A549 (cell line): ENCODE results near the gene NDUFA8. TPM values are rescaled to one million over a fixed set of nuclear protein-coding genes. Genes with fewer than 3 reads are reported as not detected.

Source experiments
- polyA plus RNA-seq, 4 experiments: library from polyadenylated mRNA; depleted of rRNA in 3 of 4; stranded (reverse); fragments of >200 nt; fragmentation: RNase III in 1 of 4; extraction: RNeasy Plus Mini Kit Qiagen cat#74134 plus additional on column Dnase treatment in 1 of 4; gene quantifications; 2 replicates in 3 of 4; 3 replicates in 1 of 4; pipeline ENCODE4 v1.2.3, GENCODE V29; 2011 to 2017
- small RNA-seq, 6 experiments: library from RNA; depleted of rRNA; stranded (forward); fragments of <200 nt; gene quantifications; one replicate each; pipeline ENCODE3, GENCODE V24; 2012

Gene NDUFA8
- polyA plus RNA-seq, 2 of the 4 experiments (the other 2 are of a cell fraction), result 120 to 145 TPM

Small RNAs within 50 kb of the gene (small RNA-seq; reads per million reads assigned to genes)
- 0 reads per million in 6 experiments for gene MIR4478

Other genes with a start within 250 kb of the NDUFA8 start
- 2.6 and 3.0 TPM in 2 replicates for gene TTLL11, start 66.5 kb downstream of the NDUFA8 start, polyA plus RNA-seq (2011; rRNA removed)
- 1.8 to 2.7 TPM (median 1.9 TPM) in 3 replicates for gene TTLL11, start 66.5 kb downstream of the NDUFA8 start, polyA plus RNA-seq (2017; fragmentation: RNase III; extraction: RNeasy Plus Mini Kit Qiagen cat#74134 plus additional on column Dnase treatment)
- gene MORN5, start 129 bp upstream of the NDUFA8 start, polyA plus RNA-seq (2011; rRNA removed), result 0.17 TPM in 1 of 2 replicates, not detected in the other
- gene MORN5, start 129 bp upstream of the NDUFA8 start, polyA plus RNA-seq (2017; fragmentation: RNase III; extraction: RNeasy Plus Mini Kit Qiagen cat#74134 plus additional on column Dnase treatment), result 0.18 TPM in 1 of 3 replicates, not detected in the others
- 0.26 and 0.29 TPM in 2 replicates for gene LHX6, start 69.2 kb upstream of the NDUFA8 start, polyA plus RNA-seq (2011; rRNA removed)
- 0.14 to 0.38 TPM (median 0.20 TPM) in 3 replicates for gene LHX6, start 69.2 kb upstream of the NDUFA8 start, polyA plus RNA-seq (2017; fragmentation: RNase III; extraction: RNeasy Plus Mini Kit Qiagen cat#74134 plus additional on column Dnase treatment)
- 41.1 and 52.3 TPM in 2 replicates for gene RBM18, start 105.1 kb upstream of the NDUFA8 start, polyA plus RNA-seq (2011; rRNA removed)
- gene RBM18, start 105.1 kb upstream of the NDUFA8 start, polyA plus RNA-seq (2017; fragmentation: RNase III; extraction: RNeasy Plus Mini Kit Qiagen cat#74134 plus additional on column Dnase treatment), result 13.3 to 13.8 TPM (median 13.5 TPM) in 3 replicates
- 107 and 115 TPM in 2 replicates for gene MRRF, start 105.1 kb upstream of the NDUFA8 start, polyA plus RNA-seq (2011; rRNA removed)
- gene MRRF, start 105.1 kb upstream of the NDUFA8 start, polyA plus RNA-seq (2017; fragmentation: RNase III; extraction: RNeasy Plus Mini Kit Qiagen cat#74134 plus additional on column Dnase treatment), result 62.5 to 71.5 TPM (median 63.6 TPM) in 3 replicates
- gene PTGS1, start 211.2 kb upstream of the NDUFA8 start, polyA plus RNA-seq (2011; rRNA removed), result 0.41 and 0.49 TPM in 2 replicates
- 0.77 to 1.6 TPM (median 1.0 TPM) in 3 replicates for gene PTGS1, start 211.2 kb upstream of the NDUFA8 start, polyA plus RNA-seq (2017; fragmentation: RNase III; extraction: RNeasy Plus Mini Kit Qiagen cat#74134 plus additional on column Dnase treatment)